ENCODE data around the gene KRTAP16-1. TPM values are rescaled to one million over a fixed set of nuclear protein-coding genes. Genes with fewer than 3 reads are reported as not detected.

Gene KRTAP16-1
- total RNA-seq, 1 donor from 2014 or later, result not detected

GRCh38 chr17:41301916-41302901, 6.9 kb downstream of the KRTAP16-1 start, which contains the start of gene KRTAP29-1:
Gene KRTAP29-1 (minus strand): TSS chr17:41302851. CDS start chr17:41302851, 0 bp downstream.
- Mint-ChIP-seq H3K27ac (ENCODE audit: unreplicated experiment) (no peak within 1 kb of the TSS), H3K36me3 (ENCODE audit: low read depth, unreplicated experiment) (no peaks in the 10 kb centered on the region), H3K27me3 (ENCODE audit: unreplicated experiment) (peaks cover 2% of the 10 kb centered on the region), H3K4me1 (ENCODE audit: unreplicated experiment) (peaks cover 6% of the 10 kb centered on the region), H3K9me3 (ENCODE audit: unreplicated experiment) (no peaks in the 10 kb centered on the region), H3K4me3 (ENCODE audit: unreplicated experiment) (no peak within 1 kb of the TSS)
- no peak for DNase-seq (ENCODE audit: low spot score)
- no peak for TF ChIP-seq CTCF (IDR thresholded peaks at IDR 0.05; ENCODE audit: unreplicated experiment)

- DNase-seq (ENCODE audit: low spot score), result no peak
- H3K4me1 Mint-ChIP-seq (ENCODE audit: unreplicated experiment), result peaks cover under 1% of the 10 kb centered on the region
- TF ChIP-seq CTCF (IDR thresholded peaks at IDR 0.05; ENCODE audit: unreplicated experiment), result no peak
- no peak overlapping the region for H3K4me3 Mint-ChIP-seq (ENCODE audit: unreplicated experiment)
- no peak overlapping the region for H3K27ac Mint-ChIP-seq (ENCODE audit: unreplicated experiment)
- H3K27me3 Mint-ChIP-seq (ENCODE audit: unreplicated experiment), result peaks cover 2% of the 10 kb centered on the region
- no peaks in the 10 kb centered on the region for H3K9me3 Mint-ChIP-seq (ENCODE audit: unreplicated experiment)
- no peaks in the 10 kb centered on the region for H3K36me3 Mint-ChIP-seq (ENCODE audit: low read depth, unreplicated experiment)
Measured at GRCh38 chr17:41301204-41301790, 7.8 kb downstream of the KRTAP16-1 start.

- H3K9me3 Mint-ChIP-seq (ENCODE audit: unreplicated experiment), result no peaks in the 10 kb centered on the region
- no peaks in the 10 kb centered on the region for H3K36me3 Mint-ChIP-seq (ENCODE audit: low read depth, unreplicated experiment)
- peaks cover 4% of the 10 kb centered on the region for H3K4me1 Mint-ChIP-seq (ENCODE audit: unreplicated experiment)
- peaks cover 2% of the 10 kb centered on the region for H3K27me3 Mint-ChIP-seq (ENCODE audit: unreplicated experiment)
- DNase-seq (ENCODE audit: low spot score), result no peak
- no peak overlapping the region for H3K4me3 Mint-ChIP-seq (ENCODE audit: unreplicated experiment)
- H3K27ac Mint-ChIP-seq (ENCODE audit: unreplicated experiment), result no peak overlapping the region
- no peak for TF ChIP-seq CTCF (IDR thresholded peaks at IDR 0.05; ENCODE audit: unreplicated experiment)
Measured at GRCh38 chr17:41298458-41299135, 10.5 kb downstream of the KRTAP16-1 start.

DNA sequence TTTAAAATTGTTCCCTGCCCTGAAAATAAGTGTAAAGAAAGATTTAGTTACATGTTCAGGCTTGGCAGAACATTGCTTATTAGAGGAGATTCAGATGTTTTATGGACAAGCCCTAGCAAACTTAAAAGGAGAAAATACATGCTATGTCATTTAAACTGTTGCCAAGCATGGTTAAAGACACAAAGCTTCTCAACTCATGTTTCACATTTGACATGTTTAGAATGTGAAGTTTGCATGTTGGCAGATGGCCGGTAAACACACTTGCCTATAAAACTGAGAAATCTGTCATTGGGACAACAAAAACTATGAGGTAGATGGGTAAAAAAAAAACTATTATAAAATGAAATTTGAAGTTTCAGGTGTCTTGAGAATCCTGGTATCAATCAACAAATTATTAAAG, 12.3 kb downstream of the KRTAP16-1 start:
- H3K9me3 Mint-ChIP-seq (ENCODE audit: unreplicated experiment), result no peaks in the 10 kb centered on the region
- H3K27me3 Mint-ChIP-seq (ENCODE audit: unreplicated experiment), result no peaks in the 10 kb centered on the region
- TF ChIP-seq CTCF (IDR thresholded peaks at IDR 0.05; ENCODE audit: unreplicated experiment), result no peak
- no peak for DNase-seq (ENCODE audit: low spot score)
- H3K4me3 Mint-ChIP-seq (ENCODE audit: unreplicated experiment), result no peak overlapping the region
- H3K36me3 Mint-ChIP-seq (ENCODE audit: low read depth, unreplicated experiment), result no peaks in the 10 kb centered on the region
- no peak overlapping the region for H3K27ac Mint-ChIP-seq (ENCODE audit: unreplicated experiment)
- peaks cover 4% of the 10 kb centered on the region for H3K4me1 Mint-ChIP-seq (ENCODE audit: unreplicated experiment)

All from endothelial cell (in vitro differentiated cells).